Astrocyte of the hippocampus (primary cell): ENCODE measurements around the gene TCEAL9.
"Not testable (repeated sequence)": the region's sequence is repeated elsewhere in the genome, so short reads cannot be mapped to it uniquely, and the experiment has no call there.

Experiments used
- DNase-seq: peaks from one replicate; pipeline ENCODE4 v3.0.0; 2011; ENCODE audit warnings: low read depth, low spot score

TCEAL9 gene, protein sequence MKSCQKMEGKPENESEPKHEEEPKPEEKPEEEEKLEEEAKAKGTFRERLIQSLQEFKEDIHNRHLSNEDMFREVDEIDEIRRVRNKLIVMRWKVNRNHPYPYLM

DNA sequence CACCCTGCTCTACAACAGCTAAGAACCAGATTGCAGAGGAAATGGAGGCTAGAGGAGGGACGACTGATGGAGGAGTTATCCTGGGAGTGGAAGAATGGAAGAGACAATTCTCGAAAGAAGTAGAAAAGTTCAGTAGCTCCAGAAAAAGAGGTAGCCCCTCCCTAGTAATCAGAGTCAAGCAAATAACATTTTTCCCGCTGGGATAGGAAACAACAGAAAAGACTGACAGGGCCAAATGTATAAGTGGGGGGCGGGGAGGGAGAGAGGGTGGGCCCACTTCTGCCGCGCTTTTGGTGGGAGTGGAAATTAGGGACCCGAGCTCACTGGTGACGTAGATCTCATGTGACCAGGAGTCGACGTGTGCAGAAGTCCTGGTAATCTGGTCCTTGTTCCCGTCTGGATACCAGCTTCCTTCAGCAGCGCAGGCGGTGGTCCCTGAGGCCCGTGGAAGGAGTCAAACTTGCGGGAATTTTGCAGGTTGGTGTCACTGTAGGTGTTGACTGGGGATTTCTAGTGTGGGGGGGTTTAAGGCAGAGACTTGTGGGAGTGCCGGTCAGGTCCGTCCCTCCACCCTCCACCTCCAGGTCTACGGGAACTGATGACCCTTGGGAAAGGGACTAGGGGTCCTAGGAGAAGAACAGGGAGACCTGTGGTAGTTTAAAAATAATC is at the start of gene TCEAL9:
TSS of gene TCEAL9 (plus strand) at position 377 of the 669 bp plus-strand sequence. CDS start 1,179 bp downstream, outside the sequence.
- DNase-seq: peak; percentile 79

GRCh38 chrX:103309860-103310554 is 46.3 kb upstream of the TCEAL9 start:
- no peak for DNase-seq

- peak; percentile 76 for DNase-seq
Observed at GRCh38 chrX:103310555-103311398, 45.5 kb upstream of the TCEAL9 start, which contains the start of gene BEX2. TSS of gene BEX2 (minus strand) at chrX:103310990. CDS start at chrX:103309976, 1,014 bp downstream.

DNA sequence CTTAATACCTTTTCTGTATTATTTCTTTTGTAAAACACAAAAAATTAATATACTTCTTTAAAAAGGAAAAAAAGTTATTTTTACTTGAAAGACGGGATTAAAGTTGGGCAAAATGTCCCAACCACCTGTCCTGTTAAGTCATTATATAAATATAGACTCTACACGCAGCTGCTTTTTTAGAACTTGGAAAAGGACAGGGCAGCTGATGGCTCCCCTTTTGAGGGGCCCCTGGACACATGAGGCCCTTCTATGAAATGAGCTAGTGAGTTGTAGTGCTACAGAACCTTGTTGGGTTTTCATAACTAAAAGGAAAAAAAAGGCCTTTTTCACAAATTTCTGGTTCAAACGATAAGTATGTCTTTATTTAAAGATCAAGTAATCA is 44.9 kb upstream of the TCEAL9 start:
- DNase-seq: no peak

DNA sequence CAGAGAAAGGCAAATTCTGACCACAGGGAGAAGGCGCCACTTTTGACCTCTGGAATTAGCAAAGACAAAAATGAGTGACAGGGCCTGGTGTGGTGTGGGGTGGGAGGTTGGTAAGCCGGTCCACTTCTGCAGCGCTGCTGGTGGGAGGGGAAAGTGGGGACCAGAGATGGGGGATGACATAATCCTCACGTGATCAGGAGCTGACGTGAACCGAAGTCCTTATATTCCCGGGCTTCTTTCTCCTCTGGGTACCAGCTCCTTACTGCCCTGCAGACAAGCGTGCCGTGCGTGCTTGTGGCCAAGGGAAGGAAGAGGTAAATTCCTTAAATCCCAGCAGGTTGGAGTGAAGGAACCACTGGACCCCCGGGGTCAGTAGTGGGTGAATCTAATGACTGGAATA is 26.3 kb upstream of the TCEAL9 start, which contains the start of gene TCEAL7:
TSS of gene TCEAL7 (plus strand) at position 249 of the 400 bp plus-strand sequence. CDS start 1,165 bp downstream, outside the sequence.
- peak; percentile 75 for DNase-seq

GRCh38 chrX:103330681-103331288 is 25.5 kb upstream of the TCEAL9 start:
- DNase-seq: peak; percentile 44

- DNase-seq: no peak
Observed at GRCh38 chrX:103338663-103339062, 17.6 kb upstream of the TCEAL9 start.

- peak; percentile 62 for DNase-seq
Observed at GRCh38 chrX:103343105-103343504, 13.2 kb upstream of the TCEAL9 start.

GRCh38 chrX:103344606-103345005 is 11.7 kb upstream of the TCEAL9 start:
- DNase-seq: no peak

GRCh38 chrX:103347682-103348397 is 8.5 kb upstream of the TCEAL9 start:
- DNase-seq: no peak

GRCh38 chrX:103356858-103357257 is 552 bp downstream of the TCEAL9 start:
- peak; percentile 28 for DNase-seq

GRCh38 chrX:103357871-103358270 is 1.6 kb downstream of the TCEAL9 start:
- DNase-seq: no peak

- DNase-seq: not testable (repeated sequence)
Observed at GRCh38 chrX:103359605-103360004, 3.3 kb downstream of the TCEAL9 start.

DNA sequence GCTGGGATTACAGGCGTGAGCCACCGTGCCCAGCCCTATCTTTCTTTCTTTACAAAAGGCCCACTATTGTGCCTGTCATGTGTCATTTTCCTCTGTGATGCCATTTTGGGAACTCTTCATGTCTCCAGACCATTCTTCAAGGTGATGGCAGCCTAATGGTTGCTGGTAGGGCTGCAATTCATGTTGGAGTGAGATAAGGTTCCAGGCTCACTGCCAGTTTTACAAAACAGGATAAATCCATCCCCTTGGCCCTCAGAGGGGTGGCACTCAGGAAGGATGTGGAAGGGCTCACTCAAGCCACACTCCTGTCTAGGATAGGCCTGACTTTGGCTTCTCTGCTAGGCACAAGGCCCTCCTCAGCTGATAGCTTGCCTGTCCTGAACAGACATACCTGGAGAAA is 3.8 kb downstream of the TCEAL9 start:
- no peak for DNase-seq

GRCh38 chrX:103360916-103361315 is 4.6 kb downstream of the TCEAL9 start:
- no peak for DNase-seq

- DNase-seq: no peak
Observed at GRCh38 chrX:103361798-103362197, 5.5 kb downstream of the TCEAL9 start.

- peak; percentile 34 for DNase-seq
Observed at GRCh38 chrX:103362474-103362873, 6.2 kb downstream of the TCEAL9 start.

DNA sequence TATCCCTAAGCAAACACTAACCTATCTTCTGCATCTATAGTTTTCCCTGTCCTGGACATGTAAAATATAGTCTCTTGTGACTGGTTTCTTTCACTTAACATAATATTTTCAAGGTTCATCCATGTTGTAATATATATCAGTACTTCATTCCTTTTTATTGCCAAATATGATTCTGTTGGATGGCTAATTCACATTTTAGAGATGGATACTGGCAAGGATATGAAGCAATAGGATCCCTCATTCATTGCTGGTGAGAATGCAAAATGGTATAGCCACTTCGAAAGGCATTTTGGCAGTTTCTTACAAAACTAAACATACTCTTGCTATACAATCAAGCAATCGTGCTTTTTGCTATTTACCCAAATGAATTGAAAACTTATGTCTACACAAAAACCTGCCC is 6.7 kb downstream of the TCEAL9 start:
- no peak for DNase-seq

- DNase-seq: no peak
Observed at GRCh38 chrX:103367502-103367901, 11.2 kb downstream of the TCEAL9 start.

GRCh38 chrX:103369479-103369878 is 13.2 kb downstream of the TCEAL9 start:
- no peak for DNase-seq

DNA sequence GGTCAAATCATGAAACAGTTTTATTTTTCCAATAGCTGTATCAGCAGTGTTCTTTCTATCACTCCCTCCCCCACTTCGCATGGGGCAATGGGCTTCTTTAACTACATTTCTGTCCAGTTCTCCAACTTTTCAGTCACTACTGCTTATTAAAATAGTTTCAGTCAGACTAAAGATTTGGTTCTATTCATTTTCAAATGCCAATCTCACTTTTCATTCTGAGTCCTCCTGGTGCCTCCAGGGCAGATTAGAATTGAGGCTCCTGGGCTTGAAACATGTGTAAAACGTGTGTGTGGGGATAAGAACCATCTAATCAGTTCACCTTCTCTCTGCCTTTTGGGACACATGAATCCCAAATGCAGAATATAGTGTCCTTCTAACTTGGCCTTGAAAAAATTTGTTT is 16.6 kb downstream of the TCEAL9 start:
- DNase-seq: no peak
